ENCODE results near the gene AQP11.
A peak's percentile ranks its signal among the peaks of the same experiment; 100 is the strongest.
"Not testable (repeated sequence)": the region's sequence is repeated elsewhere in the genome, so short reads cannot be mapped to it uniquely, and the experiment has no call there.

The AQP11 gene

DNA sequence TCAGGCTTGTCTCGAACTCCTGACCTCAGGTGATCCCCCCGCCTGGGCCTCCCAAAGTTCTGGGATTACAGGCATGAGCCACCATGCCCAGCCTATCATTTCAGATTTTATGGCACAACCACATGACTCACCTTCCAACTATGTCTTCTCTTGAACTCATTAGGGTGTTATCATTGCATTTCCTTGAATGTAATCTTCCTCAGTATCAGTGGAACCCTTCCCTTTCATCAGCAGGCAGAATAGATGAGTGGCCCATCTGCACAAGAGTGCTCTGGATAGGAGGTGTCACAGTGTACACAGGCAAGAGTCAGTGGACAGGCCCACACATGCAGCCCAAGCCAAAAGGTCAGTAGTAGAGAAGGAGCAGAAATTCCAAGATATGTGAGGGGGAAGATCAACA, 29.1 kb upstream of the AQP11 start:
- Histone ChIP-seq H3K4me3 (ENCODE audit: insufficient read depth, low read depth, low read length) (no peak overlapping the region), H3K36me3 (ENCODE audit: control insufficient read depth, insufficient read depth, low read length) (no peaks in the 10 kb centered on the region), H3K27ac (ENCODE audit: insufficient read depth, low read depth, low read length, poor library complexity, severe bottlenecking) (no peak overlapping the region), H3K9me3 (ENCODE audit: control insufficient read depth, low read length) (no peaks in the 10 kb centered on the region), H3K4me1 (ENCODE audit: control insufficient read depth, insufficient read depth, low read length) (no peaks in the 10 kb centered on the region), H3K27me3 (ENCODE audit: control insufficient read depth, insufficient read depth, low read length, poor library complexity, severe bottlenecking) (no peaks in the 10 kb centered on the region)
- 87 to 93% methylated on average over 2 of the region's 2 CpGs for WGBS, 2 experiments

DNA sequence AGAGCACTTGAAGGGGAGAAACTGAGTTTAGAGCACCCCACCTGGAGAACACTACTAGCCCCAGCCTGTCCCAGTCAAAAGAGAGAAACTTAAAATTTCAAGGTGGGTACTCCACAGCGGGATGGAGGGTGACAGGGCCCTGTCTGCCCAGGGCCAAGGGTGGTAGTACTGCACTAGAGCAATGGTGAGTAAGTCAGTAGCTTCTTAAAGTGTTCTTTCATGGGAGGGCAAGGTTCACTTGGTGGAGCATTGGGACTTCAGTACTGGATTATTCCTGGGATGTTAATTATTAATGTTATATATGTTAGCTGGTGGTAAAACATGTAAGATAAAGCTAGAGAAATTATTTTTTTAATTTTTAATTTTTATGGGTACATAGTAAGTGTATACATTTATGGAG, 28.5 kb upstream of the AQP11 start:
- Histone ChIP-seq H3K27me3 (ENCODE audit: control insufficient read depth, insufficient read depth, low read length, poor library complexity, severe bottlenecking) (no peaks in the 10 kb centered on the region), H3K36me3 (ENCODE audit: control insufficient read depth, insufficient read depth, low read length) (no peaks in the 10 kb centered on the region), H3K4me3 (ENCODE audit: insufficient read depth, low read depth, low read length) (no peak overlapping the region), H3K27ac (ENCODE audit: insufficient read depth, low read depth, low read length, poor library complexity, severe bottlenecking) (no peak overlapping the region), H3K4me1 (ENCODE audit: control insufficient read depth, insufficient read depth, low read length) (no peaks in the 10 kb centered on the region), H3K9me3 (ENCODE audit: control insufficient read depth, low read length) (no peaks in the 10 kb centered on the region)
- 93 to 100% methylated on average over 1 of the region's 1 CpG for WGBS, 2 experiments

DNA sequence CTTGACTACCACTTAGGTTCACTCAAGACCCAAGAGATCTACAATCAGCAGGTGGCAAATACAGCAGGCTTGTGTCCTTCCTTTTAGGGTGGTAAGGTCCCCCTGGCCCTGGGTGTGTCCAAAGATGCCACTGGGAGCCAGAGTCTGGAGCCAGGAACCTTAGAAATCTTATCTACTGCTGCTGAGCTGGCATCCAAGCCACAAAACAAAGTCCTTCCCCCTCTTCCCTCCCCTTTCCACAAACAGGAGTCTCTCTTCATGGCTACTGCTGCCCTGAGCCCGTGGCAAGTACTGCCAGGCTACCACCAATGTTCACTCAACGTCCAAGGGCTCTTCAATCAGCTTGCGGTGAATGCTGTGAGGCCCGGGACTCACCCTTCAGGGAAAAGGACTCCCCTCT, 21.4 kb upstream of the AQP11 start:
- Histone ChIP-seq H3K4me1 (ENCODE audit: control insufficient read depth, insufficient read depth, low read length) (no peaks in the 10 kb centered on the region), H3K27me3 (ENCODE audit: control insufficient read depth, insufficient read depth, low read length, poor library complexity, severe bottlenecking) (no peaks in the 10 kb centered on the region), H3K9me3 (ENCODE audit: control insufficient read depth, low read length) (no peaks in the 10 kb centered on the region), H3K36me3 (ENCODE audit: control insufficient read depth, insufficient read depth, low read length) (no peaks in the 10 kb centered on the region), H3K4me3 (ENCODE audit: insufficient read depth, low read depth, low read length) (no peak overlapping the region), H3K27ac (ENCODE audit: insufficient read depth, low read depth, low read length, poor library complexity, severe bottlenecking) (no peak overlapping the region)
- WGBS, 2 experiments, result 92 to 98% methylated on average over 4 of the region's 4 CpGs

DNA sequence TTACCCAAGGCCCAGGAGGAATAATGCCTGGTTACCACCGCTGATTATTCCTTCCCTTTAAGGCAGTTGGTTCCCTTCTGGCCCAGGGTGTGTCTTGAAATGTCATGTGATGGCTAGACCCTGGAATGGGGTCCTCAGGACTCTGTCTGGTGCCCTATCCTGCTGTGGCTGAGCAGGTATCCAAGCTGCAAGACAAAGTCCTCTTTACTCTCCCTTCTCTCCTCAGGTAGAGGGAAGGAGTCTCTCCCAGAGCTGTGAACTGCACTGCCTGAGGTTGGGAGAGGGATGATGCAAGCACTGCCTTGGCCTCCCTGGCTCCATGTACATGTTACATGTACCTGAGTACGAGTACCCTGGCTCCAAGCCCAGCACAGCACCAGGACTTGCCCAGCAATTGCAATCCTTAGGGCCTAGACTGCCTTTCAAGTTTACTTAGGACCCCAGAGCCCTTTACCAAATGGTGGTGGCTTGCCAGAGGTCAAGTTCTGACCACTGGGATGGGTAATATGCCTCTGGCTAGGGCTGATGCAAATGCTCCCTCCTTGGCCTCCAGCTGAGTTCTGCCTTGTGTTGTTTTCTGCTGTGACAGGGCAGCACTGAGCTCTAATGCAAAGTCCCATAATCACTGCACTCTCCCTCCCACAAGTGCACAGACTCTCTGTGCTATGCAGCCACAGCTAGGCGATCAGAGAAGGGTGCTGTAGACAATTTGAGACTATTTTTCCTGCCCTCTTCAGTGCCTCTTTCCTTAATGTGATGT, 20.7 kb upstream of the AQP11 start:
- Histone ChIP-seq H3K9me3 (ENCODE audit: control insufficient read depth, low read length) (no peaks in the 10 kb centered on the region), H3K4me3 (ENCODE audit: insufficient read depth, low read depth, low read length) (no peak overlapping the region), H3K27ac (ENCODE audit: insufficient read depth, low read depth, low read length, poor library complexity, severe bottlenecking) (no peak overlapping the region), H3K36me3 (ENCODE audit: control insufficient read depth, insufficient read depth, low read length) (no peaks in the 10 kb centered on the region), H3K27me3 (ENCODE audit: control insufficient read depth, insufficient read depth, low read length, poor library complexity, severe bottlenecking) (no peaks in the 10 kb centered on the region), H3K4me1 (ENCODE audit: control insufficient read depth, insufficient read depth, low read length) (no peaks in the 10 kb centered on the region)
- WGBS, 2 experiments, result 87 to 90% methylated on average over 3 of the region's 3 CpGs

DNA sequence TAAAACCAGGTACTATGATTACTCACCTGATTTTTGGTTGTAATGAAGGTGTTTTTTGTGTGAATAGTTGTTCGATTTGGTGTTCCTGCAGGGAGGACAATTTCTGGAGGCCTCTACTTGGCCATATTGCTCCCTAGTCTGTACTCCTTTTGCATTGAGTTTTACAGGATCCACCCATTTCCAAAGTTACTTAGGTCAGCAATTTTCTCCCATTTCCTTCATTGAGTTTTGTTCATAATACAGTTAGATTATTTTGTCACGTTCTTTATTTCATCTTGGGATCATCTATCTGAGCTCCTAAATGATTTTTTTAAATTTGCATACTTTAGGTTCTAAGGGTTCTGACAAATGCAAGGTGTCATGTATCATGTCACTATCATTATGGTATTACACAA, 20.1 kb upstream of the AQP11 start:
- 83 to 100% methylated on average over 2 of the region's 2 CpGs for WGBS, 2 experiments
- no peaks in the 10 kb centered on the region for H3K27me3 ChIP-seq (ENCODE audit: control insufficient read depth, insufficient read depth, low read length, poor library complexity, severe bottlenecking)

DNA sequence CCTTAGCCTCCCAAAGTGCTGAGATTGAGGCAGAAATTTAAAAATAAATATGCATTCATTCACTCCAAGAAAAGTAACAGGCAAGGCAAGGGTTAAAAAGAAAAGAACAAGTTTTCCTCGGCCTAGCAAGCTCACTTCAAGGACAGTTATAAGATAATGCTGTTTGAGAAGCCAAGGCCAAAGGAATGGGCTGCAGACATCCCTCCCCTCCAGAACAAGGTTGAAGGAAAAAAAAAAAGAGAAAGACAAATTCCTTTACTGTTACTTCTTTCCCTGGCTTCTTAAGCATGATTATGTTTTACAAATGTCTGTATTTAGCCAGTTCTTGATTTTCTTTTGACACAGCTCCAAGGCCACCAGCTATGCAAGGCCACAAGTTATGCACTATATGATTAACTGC, 18.9 kb upstream of the AQP11 start:
- H3K9me3 ChIP-seq (ENCODE audit: control insufficient read depth, low read length); H3K4me3 ChIP-seq (ENCODE audit: insufficient read depth, low read depth, low read length); H3K36me3 ChIP-seq (ENCODE audit: control insufficient read depth, insufficient read depth, low read length); H3K27ac ChIP-seq (ENCODE audit: insufficient read depth, low read depth, low read length, poor library complexity, severe bottlenecking); H3K27me3 ChIP-seq (ENCODE audit: control insufficient read depth, insufficient read depth, low read length, poor library complexity, severe bottlenecking); H3K4me1 ChIP-seq (ENCODE audit: control insufficient read depth, insufficient read depth, low read length): not testable (repeated sequence)
- 22 to 43% methylated on average over 1 of the region's 1 CpG for WGBS, 2 experiments

More for the DNA sequence above, 20.1 kb upstream of the AQP11 start:
- no peaks in the 10 kb centered on the region for H3K4me1 ChIP-seq (ENCODE audit: control insufficient read depth, insufficient read depth, low read length)
- H3K4me3 ChIP-seq (ENCODE audit: insufficient read depth, low read depth, low read length), result no peak overlapping the region
- no peak overlapping the region for H3K27ac ChIP-seq (ENCODE audit: insufficient read depth, low read depth, low read length, poor library complexity, severe bottlenecking)
- H3K36me3 ChIP-seq (ENCODE audit: control insufficient read depth, insufficient read depth, low read length), result no peaks in the 10 kb centered on the region
- H3K9me3 ChIP-seq (ENCODE audit: control insufficient read depth, low read length), result no peaks in the 10 kb centered on the region

DNA sequence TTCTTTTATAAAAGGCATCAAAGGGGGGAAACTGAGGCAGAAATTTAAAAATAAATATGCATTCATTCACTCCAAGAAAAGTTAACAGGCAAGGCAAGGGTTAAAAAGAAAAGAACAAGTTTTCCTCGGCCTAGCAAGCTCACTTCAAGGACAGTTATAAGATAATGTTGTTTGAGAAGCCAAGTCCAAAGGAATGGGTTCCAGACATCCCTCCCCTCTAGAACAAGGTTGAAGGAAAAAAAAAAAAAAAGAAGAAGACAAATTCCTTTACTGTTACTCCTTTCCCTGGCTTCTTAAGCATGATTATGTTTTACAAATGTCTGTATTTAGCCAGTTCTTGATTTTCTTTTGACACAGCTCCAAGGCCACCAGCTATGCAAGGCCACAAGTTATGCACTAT, 14.3 kb upstream of the AQP11 start:
- 60% methylated on average over 1 of the region's 1 CpG; no CpG with 5 or more reads in 1 of the 2 experiments for WGBS, 2 experiments

DNA sequence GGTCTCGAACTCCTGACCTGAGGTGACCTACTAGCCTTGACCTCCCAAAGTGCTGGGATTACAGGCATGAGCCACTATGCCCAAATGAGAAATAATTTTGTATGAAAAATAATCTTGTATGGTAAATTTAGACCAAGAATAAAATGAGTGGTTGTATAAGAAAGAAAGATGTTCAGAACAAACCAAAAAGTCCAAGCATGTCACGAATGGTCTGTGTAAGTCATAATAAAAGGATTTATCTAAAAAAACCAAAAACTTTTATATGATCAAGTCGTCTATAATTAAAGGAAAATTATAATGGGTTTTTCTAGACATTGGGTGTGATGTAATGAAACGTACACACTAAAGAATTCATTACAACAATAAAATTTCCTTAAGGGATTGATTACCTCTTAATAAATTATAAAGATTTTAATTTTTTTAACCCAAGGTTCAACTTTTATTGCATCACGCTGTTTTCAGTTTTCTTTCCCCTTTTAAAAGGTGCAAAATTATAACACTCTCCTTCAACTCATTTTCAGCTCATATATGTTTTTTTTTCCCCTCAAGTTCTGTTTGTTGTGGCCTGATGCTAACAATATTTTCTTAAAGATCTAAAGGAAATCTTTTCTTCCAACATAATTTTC, 8.9 kb upstream of the AQP11 start:
- H3K9me3 ChIP-seq (ENCODE audit: control insufficient read depth, low read length), result peaks cover 5% of the 10 kb centered on the region
- H3K36me3 ChIP-seq (ENCODE audit: control insufficient read depth, insufficient read depth, low read length), result no peaks in the 10 kb centered on the region
- no peak overlapping the region for H3K4me3 ChIP-seq (ENCODE audit: insufficient read depth, low read depth, low read length)
- no peaks in the 10 kb centered on the region for H3K4me1 ChIP-seq (ENCODE audit: control insufficient read depth, insufficient read depth, low read length)
- no peaks in the 10 kb centered on the region for H3K27me3 ChIP-seq (ENCODE audit: control insufficient read depth, insufficient read depth, low read length, poor library complexity, severe bottlenecking)
- no peak overlapping the region for H3K27ac ChIP-seq (ENCODE audit: insufficient read depth, low read depth, low read length, poor library complexity, severe bottlenecking)
- 82 to 94% methylated on average over 2 to 3 of the region's 5 CpGs for WGBS, 2 experiments

More for the DNA sequence above, 14.3 kb upstream of the AQP11 start:
- not testable (repeated sequence) for H3K36me3 ChIP-seq (ENCODE audit: control insufficient read depth, insufficient read depth, low read length); H3K4me3 ChIP-seq (ENCODE audit: insufficient read depth, low read depth, low read length); H3K27me3 ChIP-seq (ENCODE audit: control insufficient read depth, insufficient read depth, low read length, poor library complexity, severe bottlenecking); H3K4me1 ChIP-seq (ENCODE audit: control insufficient read depth, insufficient read depth, low read length); H3K9me3 ChIP-seq (ENCODE audit: control insufficient read depth, low read length); H3K27ac ChIP-seq (ENCODE audit: insufficient read depth, low read depth, low read length, poor library complexity, severe bottlenecking)

DNA sequence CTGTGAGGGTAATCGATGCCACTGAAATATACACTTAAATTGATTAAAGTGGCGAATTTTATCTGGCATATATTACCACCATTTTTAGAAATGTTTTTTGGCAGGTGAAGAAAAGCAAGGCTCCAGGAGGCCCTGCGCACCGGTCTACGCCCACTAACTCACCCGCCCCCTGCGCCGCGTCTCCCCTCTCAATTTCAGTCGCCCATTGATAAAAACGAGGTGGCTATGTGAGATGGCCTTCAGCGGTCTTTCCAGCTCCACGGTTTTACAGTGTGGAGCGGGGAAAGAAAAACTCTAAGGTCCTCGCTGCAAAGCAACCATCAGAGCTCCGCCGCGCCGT, 602 bp upstream of the AQP11 start:
- Histone ChIP-seq H3K9me3 (ENCODE audit: control insufficient read depth, low read length) (no peaks in the 10 kb centered on the region), H3K27me3 (ENCODE audit: control insufficient read depth, insufficient read depth, low read length, poor library complexity, severe bottlenecking) (peaks cover 18% of the 10 kb centered on the region), H3K36me3 (ENCODE audit: control insufficient read depth, insufficient read depth, low read length) (no peaks in the 10 kb centered on the region), H3K27ac (ENCODE audit: insufficient read depth, low read depth, low read length, poor library complexity, severe bottlenecking) (no peak overlapping the region), H3K4me3 (ENCODE audit: insufficient read depth, low read depth, low read length) (peak overlapping the region; percentile 58), H3K4me1 (ENCODE audit: control insufficient read depth, insufficient read depth, low read length) (no peaks in the 10 kb centered on the region)
- WGBS, 2 experiments, result 8 to 9% methylated on average over 18 to 19 of the region's 19 CpGs

DNA sequence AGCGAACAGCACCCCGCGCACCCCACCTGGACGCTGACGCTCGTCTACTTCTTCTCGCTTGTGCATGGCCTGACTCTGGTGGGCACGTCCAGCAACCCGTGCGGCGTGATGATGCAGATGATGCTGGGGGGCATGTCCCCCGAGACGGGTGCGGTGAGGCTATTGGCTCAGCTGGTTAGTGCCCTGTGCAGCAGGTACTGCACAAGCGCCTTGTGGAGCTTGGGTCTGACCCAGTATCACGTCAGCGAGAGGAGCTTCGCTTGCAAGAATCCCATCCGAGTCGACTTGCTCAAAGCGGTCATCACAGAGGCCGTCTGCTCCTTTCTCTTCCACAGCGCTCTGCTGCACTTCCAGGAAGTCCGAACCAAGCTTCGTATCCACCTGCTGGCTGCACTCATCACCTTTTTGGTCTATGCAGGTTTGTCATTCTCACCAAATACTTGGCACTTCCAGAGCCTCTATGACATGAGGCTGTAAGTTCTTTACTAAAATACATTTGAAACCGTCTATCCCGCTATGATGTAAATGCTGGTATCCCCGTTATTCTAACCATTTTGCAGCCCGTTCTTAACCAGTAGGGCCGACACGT, 535 bp downstream of the AQP11 start:
- Histone ChIP-seq H3K4me3 (ENCODE audit: insufficient read depth, low read depth, low read length) (peak overlapping the region; percentile 58), H3K27ac (ENCODE audit: insufficient read depth, low read depth, low read length, poor library complexity, severe bottlenecking) (peak overlapping the region; percentile 26), H3K4me1 (ENCODE audit: control insufficient read depth, insufficient read depth, low read length) (no peaks in the 10 kb centered on the region), H3K36me3 (ENCODE audit: control insufficient read depth, insufficient read depth, low read length) (no peaks in the 10 kb centered on the region), H3K27me3 (ENCODE audit: control insufficient read depth, insufficient read depth, low read length, poor library complexity, severe bottlenecking) (peaks cover 18% of the 10 kb centered on the region), H3K9me3 (ENCODE audit: control insufficient read depth, low read length) (no peaks in the 10 kb centered on the region)
- WGBS, 2 experiments, result 7% methylated on average over 31 of the region's 31 CpGs

Data from ectodermal cell (in vitro differentiated cells).